Measurements from ENCODE around the gene SECTM1.

The SECTM1 gene

DNA sequence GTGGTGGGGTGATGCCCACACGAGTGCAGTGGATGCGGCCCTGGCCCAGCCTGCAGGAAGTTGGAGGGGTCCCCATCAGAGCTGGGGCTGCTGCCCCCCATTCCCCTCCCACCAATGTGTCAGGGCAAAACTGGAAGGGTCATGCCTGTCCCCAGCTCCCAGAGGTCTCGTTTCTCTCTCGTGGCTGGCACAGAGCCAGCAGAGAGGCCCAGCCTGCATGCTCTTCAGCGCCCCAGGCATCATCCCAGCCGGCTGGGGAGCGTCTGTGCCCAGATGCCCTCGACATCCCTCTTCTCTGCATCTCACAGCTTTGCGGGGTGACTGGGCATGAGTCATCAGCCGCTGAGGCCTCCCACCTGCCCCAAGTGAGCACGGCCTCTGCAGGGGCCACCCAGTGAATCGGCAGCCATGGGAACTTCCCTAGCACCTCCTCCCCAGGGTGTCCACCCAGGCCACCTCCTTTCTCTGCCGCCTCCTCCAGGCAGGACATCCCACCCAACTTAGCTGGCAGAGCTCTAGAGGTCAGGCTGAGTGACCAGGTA is 50.3 kb downstream of the SECTM1 start:
- in situ Hi-C loops (cut with MboI; ENCODE audit: low sequenced_read_pairs), result no loop called here

DNA sequence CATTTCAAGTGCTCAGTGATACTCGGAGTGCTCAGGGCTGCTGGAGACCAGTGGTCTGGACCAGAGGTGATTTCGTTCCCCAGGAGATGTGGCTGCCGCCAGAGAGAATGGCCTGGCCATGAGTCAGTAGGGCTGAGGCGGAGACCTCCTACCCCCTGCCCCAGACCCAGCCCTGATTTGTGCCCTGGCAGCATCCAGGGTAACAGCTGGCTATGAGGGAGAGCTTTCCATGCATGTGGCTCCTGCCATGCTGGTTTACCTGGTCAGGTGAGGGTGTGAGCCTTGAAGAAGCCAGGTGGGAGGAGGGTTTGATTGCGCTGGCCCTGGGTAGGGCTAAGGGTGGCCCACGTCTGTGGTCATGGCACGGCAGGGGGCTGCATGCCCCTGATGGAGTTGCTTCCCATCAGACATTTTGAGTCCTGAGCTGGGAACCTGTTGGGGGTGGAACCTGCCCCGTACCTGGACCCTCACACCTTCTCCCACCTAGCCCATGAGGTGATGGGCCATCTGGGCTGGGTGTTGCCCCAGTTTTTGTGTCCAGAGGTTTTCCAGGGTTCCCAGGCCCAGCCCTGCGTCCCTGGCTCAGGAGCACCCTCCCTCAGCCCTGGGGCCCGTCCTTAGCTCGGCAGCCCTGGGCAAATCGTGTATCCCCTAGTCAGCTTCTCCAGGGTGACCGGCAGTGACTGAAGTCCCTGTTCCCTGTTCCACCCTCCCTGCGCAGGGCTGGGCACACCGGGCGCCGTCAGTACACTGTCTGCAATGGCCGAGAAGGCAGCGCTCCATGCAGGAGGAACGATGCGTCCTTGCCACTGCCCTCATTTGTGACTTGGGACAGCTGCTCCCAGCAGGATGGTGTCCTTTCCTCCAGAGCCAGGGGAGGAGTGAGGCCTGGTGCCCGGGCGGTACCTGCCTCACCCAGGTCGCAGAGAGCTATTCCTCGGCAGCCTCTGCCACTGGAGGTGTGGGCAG is 51.0 kb downstream of the SECTM1 start:
- in situ Hi-C loops (cut with MboI; ENCODE audit: low sequenced_read_pairs), result no loop called here

DNA sequence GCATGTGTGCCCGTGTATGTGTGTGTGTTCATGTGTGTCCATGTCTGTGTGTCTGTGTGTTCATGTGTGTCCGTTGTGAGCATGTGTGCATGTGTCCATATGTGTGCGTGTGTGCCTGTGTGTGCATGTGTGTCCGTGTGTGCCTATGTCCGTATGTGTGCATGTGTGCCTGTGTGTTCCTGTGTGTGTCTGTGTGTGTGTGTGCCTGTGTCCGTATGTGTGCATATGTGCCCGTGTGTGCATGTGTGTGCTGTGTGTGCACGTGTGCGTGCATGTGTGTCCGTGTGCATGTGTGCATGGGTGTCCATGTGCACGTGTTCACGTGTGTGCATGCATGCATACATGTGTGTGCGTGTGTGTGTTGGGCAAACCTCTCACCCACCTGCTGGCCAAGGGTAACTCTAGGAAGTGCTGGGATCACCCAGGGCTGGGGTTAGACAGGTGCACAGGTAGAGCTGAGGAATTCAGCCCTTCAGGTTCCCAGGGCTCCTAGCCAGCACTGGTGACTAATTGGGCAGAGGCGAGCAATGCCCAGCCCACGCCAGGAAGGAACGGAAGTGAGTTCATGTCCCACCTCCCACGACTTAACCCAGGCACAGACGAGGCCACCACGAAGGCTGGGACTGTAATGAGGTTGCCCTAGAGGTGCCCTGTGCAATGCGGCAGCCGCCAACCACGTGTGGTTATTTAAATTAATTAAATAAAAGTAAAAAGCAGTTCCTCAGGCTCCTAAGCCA is 51.9 kb downstream of the SECTM1 start:
- in situ Hi-C loops (cut with MboI; ENCODE audit: low sequenced_read_pairs), result no loop called here

DNA sequence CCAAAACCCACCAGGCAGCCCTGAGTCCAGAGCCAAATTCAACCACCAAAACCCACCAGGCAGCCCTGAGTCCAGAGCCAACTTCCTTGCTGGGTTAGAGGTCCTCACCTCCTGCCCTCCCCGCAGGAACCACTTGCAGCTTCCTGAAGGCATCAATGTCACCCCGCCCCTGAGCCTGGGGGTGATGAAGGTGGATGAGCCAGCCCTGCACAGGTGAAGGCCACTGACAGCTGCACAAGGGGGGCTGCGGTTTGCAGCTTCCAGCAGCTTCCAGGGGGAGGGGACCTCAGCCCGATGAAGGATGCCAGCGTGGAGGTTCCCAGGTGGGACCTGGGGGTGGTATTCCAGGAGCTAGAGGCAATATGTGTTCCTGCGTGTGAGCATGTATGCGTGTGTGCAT is 52.5 kb downstream of the SECTM1 start:
- in situ Hi-C loops (cut with MboI; ENCODE audit: low sequenced_read_pairs), result no loop called here

DNA sequence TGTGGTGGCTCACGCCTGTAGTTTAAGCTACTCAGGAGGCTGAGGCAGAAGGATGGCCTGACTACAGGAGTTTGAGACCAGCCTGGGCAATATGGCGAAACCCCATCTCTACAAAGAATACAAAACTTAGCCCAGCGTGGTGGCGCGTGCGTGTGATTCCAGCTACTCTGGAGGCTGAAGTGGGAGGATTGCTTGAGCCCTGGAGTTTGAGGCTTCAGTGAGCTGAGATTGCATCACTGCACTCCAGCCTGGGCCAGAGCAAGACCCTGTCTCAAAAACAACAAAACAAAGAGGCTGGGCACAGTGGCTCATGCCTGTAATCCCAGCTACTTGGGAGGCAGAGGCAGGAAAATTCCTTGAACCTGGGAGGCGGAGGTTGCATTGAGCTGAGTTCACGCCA is 53.0 kb downstream of the SECTM1 start:
- in situ Hi-C loops (cut with MboI; ENCODE audit: low sequenced_read_pairs), result no loop called here

DNA sequence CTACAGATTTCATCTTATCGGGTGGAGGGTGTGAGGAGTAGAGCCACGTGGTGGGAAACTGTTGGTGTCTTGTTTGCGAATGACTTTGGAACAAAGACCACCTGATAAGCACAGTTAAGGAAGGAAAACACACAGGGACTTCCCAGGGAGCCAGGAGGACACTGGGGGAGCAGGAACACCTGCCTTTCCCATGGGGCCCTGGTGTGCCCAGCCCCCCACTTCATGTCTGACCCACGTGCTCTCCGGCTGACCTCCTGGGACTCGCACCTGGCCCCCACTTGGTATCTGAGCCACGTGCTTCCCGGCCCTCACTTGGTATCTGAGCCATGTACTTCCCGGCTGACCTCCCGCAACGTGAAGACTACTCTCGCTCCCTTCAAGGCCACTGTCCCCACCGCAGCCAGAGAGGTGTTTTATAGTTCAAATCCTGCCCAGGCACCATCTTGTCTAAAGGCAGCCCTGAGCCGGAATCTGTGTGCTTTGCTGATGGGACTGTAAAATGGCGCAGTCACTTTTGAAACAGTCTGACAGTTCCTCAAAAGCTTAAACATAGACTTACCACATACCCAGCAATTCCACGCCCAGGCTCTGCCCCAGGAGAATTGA is 54.7 kb downstream of the SECTM1 start:
- in situ Hi-C loops (cut with MboI; ENCODE audit: low sequenced_read_pairs), result no loop called here

DNA sequence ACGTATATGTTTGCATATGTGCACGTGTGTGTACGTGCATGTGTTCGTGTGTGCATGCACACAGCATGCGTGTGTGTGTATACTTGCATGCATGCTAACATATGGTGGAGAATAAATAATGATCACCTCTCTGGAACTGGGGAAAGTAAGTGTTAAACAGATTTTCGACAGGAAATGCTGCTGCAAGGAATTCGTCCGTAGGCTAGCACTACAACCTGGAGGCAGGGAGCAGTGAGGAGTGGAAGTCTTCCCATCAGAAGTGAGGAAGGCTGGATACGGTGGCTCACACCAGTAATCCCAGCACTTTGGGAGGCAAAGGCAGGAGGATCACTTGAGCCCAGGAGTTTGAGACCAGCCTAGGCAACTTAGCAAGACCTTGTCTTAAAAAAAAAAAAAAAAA is 55.3 kb downstream of the SECTM1 start:
- in situ Hi-C loops (cut with MboI; ENCODE audit: low sequenced_read_pairs), result no loop called here

DNA sequence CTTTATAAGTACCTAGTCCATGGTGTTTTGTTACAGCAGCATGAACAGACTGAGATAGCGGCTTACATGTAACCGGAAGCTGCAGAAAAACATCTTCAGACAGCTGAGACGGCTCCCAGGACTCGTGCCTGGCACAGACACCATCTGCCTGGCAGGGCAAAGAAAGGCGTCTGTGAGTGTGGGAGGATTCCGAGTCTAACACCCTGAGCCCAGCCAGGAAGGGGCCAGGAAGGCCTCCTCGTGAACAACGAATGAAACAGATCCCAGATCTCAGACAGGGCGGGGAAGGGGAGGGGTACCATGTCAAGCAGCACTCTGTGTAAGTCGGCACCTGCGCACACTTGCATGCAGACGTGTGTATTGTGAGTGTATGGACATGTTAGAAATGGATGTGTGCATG is 55.7 kb downstream of the SECTM1 start:
- in situ Hi-C loops (cut with MboI; ENCODE audit: low sequenced_read_pairs), result no loop called here

DNA sequence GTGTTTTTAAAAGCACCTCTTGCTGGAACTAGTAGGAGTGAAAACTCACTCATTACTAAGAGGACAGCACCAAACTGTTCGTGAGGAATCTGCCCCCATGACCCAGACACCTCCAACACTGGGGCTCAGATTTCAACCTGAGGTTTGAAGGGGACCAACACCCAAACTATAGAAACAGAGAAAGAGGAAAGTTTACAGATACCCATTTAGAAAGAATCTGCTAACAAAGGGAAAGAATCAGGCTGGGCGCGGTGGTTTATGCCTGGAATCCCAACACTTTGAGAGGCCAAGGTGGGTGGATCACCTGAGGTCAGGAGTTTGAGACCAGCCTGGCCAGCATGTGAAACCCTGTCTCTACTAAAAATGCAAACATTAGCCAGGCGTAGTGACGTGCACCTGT is 56.6 kb downstream of the SECTM1 start:
- in situ Hi-C loops (cut with MboI; ENCODE audit: low sequenced_read_pairs), result no loop called here

DNA sequence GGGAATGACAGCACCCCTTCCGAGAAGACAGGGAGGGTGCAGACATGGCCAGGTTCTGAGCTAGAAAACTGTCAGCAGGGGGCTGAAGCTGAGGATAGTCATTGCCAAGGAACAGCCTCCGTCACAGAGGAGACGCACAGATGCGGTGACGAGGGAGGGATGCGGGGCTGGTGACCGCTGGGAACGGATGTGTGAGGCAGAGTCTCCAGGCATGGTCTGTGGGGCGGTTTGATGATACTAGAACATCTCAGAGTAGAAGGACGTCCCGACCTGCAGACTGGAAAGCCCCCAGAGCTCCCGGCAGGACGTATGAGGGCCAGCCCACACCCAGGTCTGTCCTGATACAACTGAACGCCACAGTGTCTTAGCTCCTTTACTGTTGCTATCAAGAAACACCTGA is 58.2 kb downstream of the SECTM1 start:
- in situ Hi-C loops (cut with MboI; ENCODE audit: low sequenced_read_pairs), result no loop called here

DNA sequence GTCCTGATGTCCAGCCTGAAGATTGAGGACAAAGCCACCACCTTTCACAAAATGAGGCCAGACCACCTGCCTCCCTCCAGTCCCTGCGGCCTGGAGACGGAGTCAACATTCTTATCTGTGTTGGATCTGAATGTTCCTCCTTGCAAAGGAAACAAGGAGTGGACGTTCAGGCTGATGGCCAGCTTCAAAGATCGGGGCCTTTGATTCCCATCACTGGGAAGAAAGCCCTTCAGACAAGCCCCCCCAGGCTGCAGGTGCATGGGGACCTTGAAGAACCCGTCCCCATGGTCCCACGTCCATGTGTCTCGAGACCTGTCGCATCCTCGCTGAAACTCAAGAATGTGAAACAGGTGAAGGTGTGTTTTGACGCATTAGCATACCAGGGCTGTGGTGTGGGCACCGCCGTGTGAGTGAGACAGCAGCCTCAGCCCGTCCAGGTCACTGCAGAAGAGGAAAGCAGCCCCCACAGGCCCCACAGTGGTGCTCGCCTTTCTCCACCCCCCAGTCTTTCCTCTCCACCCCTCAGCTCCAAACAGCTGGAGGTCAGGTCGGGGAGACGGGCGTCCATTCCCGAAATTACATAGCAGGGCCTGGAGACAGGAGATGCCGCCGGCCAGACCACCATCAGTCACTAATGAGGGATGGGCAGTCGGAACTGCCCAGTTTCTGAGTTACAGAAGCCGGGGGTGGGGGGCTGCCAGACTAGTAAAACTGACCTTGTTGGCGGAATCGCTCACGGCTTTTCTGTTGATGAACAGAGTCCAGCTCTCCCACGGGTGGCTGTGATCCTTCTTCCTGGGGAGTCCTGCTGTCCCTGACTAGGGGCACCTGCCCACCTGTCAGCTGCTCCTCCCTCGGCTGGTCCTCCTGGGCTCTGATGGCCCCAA is 59.2 kb downstream of the SECTM1 start:
- in situ Hi-C loops (cut with MboI; ENCODE audit: low sequenced_read_pairs), result no loop called here

DNA sequence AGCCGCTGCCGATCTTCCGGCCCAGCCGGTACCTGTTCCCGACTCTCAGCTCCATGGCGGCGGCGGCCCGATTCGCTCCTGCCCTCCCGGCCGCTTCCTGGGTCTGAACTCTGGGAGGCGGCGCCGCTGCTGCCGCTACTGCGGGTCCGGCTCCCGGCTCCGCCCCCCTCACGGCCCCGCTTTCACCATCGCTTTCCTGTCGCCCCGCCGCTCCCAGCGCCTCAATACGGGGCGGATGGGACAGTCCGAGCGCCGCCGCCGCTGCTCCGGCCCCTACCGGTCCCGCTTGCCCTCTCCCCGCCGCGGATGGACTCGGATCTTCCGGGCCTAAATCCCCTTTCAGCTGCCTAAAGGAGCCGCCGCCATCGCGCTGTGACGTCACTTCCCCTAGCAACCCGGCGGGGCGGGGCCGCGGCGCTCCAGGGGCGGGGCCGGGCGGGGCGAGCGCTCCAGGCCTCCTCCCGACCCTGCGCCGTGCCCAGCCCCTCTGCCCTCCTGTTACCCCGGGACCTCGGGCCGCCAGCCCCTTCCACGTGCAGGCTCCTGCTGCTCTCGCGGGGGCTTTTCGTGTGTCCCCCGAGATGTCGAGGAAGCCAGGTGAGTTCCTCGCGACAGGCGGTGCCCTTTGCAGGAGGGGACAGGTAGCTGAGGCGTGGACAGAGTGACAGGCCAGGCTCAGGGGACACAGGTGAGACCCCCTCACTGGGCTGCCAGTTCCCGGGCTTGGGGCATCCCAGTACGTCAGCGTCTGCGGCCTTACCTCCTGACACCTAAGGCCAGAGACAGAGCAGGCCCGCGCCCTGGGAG is 60.0 kb downstream of the SECTM1 start, which contains the start of gene CSNK1D:
Gene CSNK1D, minus strand, starts transcription at position 374 of the 807 bp plus-strand sequence. Its CDS starts 319 bp downstream, at position 55.
- in situ Hi-C loops (cut with MboI; ENCODE audit: low sequenced_read_pairs), result no loop called here

DNA sequence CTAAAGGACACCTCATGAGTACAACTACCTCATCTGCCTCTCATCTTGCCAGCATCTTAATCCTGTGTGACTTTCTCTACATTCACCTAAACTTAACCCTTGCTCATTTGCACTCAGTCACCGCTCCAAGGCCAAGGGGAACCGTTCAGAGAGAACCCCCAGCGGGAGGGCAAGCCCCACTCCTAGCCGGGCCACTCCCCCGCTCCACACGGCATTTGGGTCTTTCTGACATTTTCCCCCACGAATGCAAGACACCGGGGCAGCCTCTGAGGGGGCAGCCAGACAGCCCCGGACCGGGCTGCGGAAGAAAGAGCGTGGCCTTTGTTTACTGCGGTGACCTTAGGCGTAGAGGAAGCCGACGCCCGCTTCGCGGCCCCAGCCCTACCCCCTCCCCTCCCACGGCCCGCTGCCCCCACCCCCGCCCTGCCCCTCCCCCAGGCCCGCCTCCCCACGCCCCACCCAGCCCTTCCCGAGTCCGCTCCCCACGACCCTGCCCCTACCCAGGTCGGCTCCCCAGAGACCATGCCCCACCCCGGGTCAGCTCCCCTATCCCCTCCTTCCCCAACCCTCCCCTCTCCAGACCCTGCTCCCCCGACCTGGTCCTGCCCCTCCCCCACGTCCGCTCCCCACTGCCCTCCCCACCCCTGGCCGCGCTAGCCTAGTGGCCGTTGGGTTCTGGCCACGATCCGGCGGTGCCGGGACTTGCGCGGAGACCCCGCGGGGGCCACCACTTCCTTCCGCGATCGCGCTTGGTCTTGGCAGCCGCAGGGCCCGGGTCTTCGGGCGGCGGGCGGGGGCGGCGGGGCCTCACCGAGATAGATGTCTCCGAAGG is 60.9 kb downstream of the SECTM1 start:
- in situ Hi-C loops (cut with MboI; ENCODE audit: low sequenced_read_pairs), result no loop called here

DNA sequence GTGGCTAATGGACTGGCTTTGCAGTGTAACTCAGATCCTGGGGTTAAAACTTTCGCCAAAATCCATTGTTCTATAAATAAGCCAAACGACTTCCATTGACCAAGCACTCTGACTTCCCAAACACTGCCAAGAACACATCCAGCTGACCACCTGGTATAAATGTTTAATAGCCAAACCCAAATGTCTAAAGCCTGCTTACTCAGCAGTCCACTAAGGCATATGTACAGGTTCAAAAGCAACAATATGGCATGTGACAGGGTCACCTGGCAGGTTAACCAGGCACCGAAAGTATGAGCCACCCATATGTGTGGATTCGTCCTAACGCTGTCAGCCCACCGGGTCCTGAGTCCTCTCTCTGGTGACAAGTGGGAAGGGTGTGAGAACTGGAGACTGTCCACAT is 62.2 kb downstream of the SECTM1 start:
- in situ Hi-C loops (cut with MboI; ENCODE audit: low sequenced_read_pairs), result no loop called here
